Ishikawa (cell line): ENCODE data around the gene FXYD7.

Experiments
- CEBPB ChIP-seq: IDR thresholded peaks from 2 replicates; pipeline ENCODE4 v1.6.1; 2012
- CREB1 ChIP-seq: IDR thresholded peaks from 2 replicates; pipeline ENCODE4 v1.6.1; 2012; ENCODE audit warnings: low read depth
- EGR1 ChIP-seq: IDR thresholded peaks from 2 replicates; pipeline ENCODE4 v1.6.1; 2012
- EP300 ChIP-seq: IDR thresholded peaks from 2 replicates; pipeline ENCODE4 v1.6.1; 2012; ENCODE audit warnings: borderline replicate concordance
- FOXM1 ChIP-seq: IDR thresholded peaks from 2 replicates; pipeline ENCODE4 v1.6.1; 2012; ENCODE audit warnings: low read depth, borderline replicate concordance
- NFIC ChIP-seq: IDR thresholded peaks from 2 replicates; pipeline ENCODE4 v1.6.1; 2012
- RAD21 ChIP-seq: IDR thresholded peaks from 2 replicates; pipeline ENCODE4 v1.6.1; 2012; ENCODE audit warnings: low read depth
- TAF1 ChIP-seq: IDR thresholded peaks from 2 replicates; pipeline ENCODE4 v1.6.1; 2012; ENCODE audit warnings: low read depth, mild to moderate bottlenecking
- TCF12 ChIP-seq: IDR thresholded peaks from 2 replicates; pipeline ENCODE4 v1.6.1; 2012; ENCODE audit warnings: low read depth
- TEAD4 ChIP-seq: IDR thresholded peaks from 2 replicates; pipeline ENCODE4 v1.6.1; 2012
- YY1 ChIP-seq: IDR thresholded peaks from 2 replicates; pipeline ENCODE4 v1.6.1; 2012; ENCODE audit warnings: low read depth
- ZBTB7A ChIP-seq: IDR thresholded peaks from 2 replicates; pipeline ENCODE4 v1.6.1; 2012; ENCODE audit warnings: low read depth
- TF ChIP-seq, protein P1 (sequence below): IDR thresholded peaks from 2 replicates; pipeline ENCODE4 v1.6.1; 2012
- TF ChIP-seq, protein P2 (sequence below): IDR thresholded peaks from 2 replicates; pipeline ENCODE4 v1.6.1; 2012; ENCODE audit warnings: low read depth, mild to moderate bottlenecking
- TF ChIP-seq, protein P3 (sequence below): IDR thresholded peaks from 2 replicates; pipeline ENCODE4 v1.6.1; 2012

FXYD7 gene

DNA sequence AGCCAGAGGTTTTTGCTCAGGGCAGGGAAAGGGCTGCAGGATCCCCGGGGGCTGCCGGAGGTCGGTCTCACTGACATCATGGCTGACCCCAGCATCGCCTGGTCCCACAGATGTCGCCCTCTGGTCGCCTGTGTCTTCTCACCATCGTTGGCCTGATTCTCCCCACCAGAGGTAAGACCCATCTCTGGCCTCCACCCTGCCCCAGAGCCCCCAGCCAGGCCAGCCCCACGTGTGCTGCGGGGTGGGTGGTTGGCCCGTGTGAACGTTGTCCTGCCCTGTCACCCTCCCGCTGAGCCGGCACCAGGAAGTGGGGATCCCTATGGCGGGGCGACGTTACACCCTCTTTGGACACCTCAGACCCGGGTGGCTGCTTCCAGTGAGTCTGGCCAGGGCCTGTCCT, 12.4 kb downstream of the FXYD7 start:
- TF ChIP-seq TAF1 (no peak), ZBTB7A (no peak), CREB1 (no peak), EGR1 (no peak), CEBPB (no peak), NFIC (no peak), TCF12 (no peak)

DNA sequence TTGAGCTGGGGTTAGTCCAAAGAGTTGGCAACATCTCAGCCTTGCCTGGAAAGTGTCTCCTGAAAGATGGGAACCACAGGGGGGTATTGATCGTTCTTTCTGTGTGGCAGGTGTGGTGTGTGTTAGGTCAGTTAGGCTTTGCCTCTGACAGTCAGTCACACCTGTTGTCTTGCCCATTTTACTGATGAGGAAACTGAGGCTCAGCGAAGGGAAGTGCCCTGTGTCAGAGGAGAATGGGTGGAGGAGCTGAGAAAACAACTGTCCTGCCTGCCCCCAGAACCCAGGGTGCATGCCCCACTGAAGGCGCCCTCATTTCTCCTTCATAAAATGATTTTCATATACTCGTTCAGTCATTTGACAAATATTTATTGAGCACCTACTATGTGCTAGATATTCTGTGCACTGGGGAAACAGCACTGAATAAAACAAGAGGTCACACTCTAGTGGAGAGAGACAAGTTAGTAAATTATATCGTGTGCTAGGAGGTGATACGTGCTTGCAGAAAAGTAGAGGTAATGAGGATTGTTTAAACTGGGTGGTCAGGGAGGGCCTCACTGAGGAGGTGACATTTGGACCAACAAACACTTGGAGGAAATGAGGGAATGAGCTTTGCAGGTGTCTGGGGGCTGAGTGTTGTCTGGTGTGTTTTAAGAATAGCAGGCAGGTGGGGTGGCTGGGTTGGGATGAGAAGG, 13.1 kb downstream of the FXYD7 start:
- TF ChIP-seq ZBTB7A (no peak), EGR1 (no peak), TEAD4 (no peak), CREB1 (no peak), FOXM1 (no peak), NFIC (no peak), TCF12 (no peak), TAF1 (no peak), RAD21 (no peak), YY1 (no peak)
- TF ChIP-seq, protein P1, sequence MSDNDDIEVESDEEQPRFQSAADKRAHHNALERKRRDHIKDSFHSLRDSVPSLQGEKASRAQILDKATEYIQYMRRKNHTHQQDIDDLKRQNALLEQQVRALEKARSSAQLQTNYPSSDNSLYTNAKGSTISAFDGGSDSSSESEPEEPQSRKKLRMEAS, result no peak
- TF ChIP-seq, protein P2, sequence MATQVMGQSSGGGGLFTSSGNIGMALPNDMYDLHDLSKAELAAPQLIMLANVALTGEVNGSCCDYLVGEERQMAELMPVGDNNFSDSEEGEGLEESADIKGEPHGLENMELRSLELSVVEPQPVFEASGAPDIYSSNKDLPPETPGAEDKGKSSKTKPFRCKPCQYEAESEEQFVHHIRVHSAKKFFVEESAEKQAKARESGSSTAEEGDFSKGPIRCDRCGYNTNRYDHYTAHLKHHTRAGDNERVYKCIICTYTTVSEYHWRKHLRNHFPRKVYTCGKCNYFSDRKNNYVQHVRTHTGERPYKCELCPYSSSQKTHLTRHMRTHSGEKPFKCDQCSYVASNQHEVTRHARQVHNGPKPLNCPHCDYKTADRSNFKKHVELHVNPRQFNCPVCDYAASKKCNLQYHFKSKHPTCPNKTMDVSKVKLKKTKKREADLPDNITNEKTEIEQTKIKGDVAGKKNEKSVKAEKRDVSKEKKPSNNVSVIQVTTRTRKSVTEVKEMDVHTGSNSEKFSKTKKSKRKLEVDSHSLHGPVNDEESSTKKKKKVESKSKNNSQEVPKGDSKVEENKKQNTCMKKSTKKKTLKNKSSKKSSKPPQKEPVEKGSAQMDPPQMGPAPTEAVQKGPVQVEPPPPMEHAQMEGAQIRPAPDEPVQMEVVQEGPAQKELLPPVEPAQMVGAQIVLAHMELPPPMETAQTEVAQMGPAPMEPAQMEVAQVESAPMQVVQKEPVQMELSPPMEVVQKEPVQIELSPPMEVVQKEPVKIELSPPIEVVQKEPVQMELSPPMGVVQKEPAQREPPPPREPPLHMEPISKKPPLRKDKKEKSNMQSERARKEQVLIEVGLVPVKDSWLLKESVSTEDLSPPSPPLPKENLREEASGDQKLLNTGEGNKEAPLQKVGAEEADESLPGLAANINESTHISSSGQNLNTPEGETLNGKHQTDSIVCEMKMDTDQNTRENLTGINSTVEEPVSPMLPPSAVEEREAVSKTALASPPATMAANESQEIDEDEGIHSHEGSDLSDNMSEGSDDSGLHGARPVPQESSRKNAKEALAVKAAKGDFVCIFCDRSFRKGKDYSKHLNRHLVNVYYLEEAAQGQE, result no peak
- TF ChIP-seq, protein P3, sequence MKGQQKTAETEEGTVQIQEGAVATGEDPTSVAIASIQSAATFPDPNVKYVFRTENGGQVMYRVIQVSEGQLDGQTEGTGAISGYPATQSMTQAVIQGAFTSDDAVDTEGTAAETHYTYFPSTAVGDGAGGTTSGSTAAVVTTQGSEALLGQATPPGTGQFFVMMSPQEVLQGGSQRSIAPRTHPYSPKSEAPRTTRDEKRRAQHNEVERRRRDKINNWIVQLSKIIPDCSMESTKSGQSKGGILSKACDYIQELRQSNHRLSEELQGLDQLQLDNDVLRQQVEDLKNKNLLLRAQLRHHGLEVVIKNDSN, result no peak

DNA sequence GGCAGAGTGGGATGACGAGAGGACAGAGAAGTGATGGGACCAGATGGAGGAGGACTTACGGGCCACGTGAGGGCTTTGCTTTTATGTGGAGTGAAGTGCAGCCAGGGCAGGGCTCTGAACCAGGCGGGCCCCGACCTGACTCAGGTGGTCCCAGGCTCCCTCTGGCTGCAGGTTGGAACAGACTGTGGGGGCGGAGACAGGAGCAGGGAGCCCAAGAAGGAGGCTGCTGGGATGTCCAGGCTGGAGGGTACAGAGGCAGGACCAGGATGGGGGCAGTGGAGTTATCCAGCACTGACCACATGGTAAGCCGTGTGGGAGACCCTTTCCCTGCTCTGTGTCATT, 13.6 kb downstream of the FXYD7 start:
- TF ChIP-seq NFIC (no peak), CREB1 (no peak), ZBTB7A (no peak), YY1 (no peak), CEBPB (no peak)
- TF ChIP-seq, protein P3, result no peak
- TF ChIP-seq, protein P1, result no peak
- TF ChIP-seq, protein P2, result no peak

DNA sequence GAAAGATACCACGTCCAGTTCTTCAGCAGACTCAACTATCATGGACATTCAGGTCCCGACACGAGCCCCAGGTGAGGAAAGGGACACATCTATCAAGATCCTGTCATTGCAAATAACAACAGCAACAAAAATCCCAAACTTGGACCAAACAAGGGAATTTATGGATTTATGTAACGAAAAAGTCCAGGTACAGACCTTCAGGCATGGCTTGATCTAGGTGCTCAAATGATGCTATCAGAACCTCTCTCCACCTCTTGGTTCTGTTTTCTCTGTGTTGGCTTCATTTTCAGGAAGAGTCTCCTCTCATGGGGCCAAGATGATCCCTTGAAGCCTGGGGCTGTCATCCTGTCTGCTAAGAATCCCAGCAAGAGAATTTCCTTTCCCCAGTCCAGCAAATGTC, 14.4 kb downstream of the FXYD7 start:
- TF ChIP-seq ZBTB7A (no peak), YY1 (no peak), TEAD4 (no peak), CREB1 (no peak), EP300 (no peak), NFIC (no peak), RAD21 (no peak), FOXM1 (no peak), TCF12 (no peak), CEBPB (no peak), TAF1 (no peak), EGR1 (no peak)
- TF ChIP-seq, protein P2, result no peak
- TF ChIP-seq, protein P3, result no peak
- TF ChIP-seq, protein P1, result no peak
